Activated naive CD8-positive, alpha-beta T cell (primary cell): ENCODE measurements around the gene SLC66A2.
"Not testable (repeated sequence)": the region's sequence is repeated elsewhere in the genome, so short reads cannot be mapped to it uniquely, and the experiment has no call there.

Experiments
- H3K27ac Mint-ChIP-seq: one replicate; pipeline ENCODE4 v1.8.0; 2021; ENCODE audit warnings: mixed read lengths
- H3K27me3 Mint-ChIP-seq: one replicate; pipeline ENCODE4 v1.8.0; 2021; ENCODE audit warnings: mixed read lengths
- H3K36me3 Mint-ChIP-seq: one replicate; pipeline ENCODE4 v1.8.0; 2021; ENCODE audit warnings: mixed read lengths
- H3K4me1 Mint-ChIP-seq: one replicate; pipeline ENCODE4 v1.8.0; 2021; ENCODE audit warnings: low read depth, mixed read lengths
- H3K4me3 Mint-ChIP-seq: one replicate; pipeline ENCODE4 v1.8.0; 2021; ENCODE audit warnings: mild to moderate bottlenecking, mixed read lengths
- H3K9me3 Mint-ChIP-seq: one replicate; pipeline ENCODE4 v1.8.0; 2021; ENCODE audit warnings: low read depth, mixed read lengths

Gene SLC66A2

DNA sequence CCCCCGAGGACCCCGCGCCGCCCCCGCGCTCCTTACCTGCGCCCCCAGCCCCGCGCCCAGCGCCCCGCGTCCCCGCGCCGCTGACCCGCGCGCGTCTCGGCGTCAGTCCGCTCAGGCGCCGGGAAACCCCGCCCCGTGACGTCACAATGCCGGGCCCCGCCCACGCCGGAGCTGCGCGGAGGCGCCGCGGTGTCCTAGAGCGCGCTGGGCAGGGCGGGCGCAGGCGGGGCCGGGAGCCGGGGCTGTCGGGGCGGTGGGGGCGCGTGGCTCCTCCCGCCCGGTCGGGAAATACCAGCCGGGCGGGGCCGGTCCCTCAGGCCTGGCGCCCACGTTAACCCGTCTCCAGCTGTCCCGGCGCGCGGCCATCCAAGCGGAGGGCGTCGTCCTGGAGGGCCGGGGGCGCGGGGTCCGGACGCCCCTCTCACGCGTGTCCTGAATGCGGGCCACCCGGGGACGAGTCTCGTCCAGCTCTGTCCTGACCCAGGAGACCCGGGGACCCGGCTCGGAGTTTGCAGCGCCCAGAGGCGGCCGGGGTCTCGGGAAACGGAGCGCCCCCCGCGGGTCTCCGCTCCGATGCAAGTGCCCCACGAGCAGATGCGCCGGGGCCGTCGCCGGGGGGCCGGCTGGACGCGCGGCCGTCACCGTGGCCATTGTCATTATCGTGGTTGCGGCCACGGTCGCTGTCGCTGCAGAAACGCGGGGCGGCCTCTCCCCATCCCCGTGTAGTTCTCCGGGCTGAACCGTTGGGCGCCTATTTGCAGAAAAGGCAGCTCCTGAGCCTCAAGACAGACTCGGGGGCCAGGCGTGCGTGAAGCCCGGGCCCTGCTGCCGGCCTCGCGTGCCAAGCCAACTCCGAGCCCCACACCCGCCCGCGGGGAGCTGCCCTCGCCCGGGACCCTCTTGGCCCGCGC lies at the start of gene SLC66A2:
Gene SLC66A2, minus strand, starts transcription at position 109 of the 911 bp plus-strand sequence. CDS start 727 bp downstream, outside the sequence.
- no peaks in the 10 kb centered on the region for H3K27me3 Mint-ChIP-seq
- peaks cover 27% of the 10 kb centered on the region for H3K4me1 Mint-ChIP-seq
- H3K27ac Mint-ChIP-seq = peak within 1 kb of the TSS; percentile 68
- no peaks in the 10 kb centered on the region for H3K36me3 Mint-ChIP-seq
- peak within 1 kb of the TSS; percentile 90 for H3K4me3 Mint-ChIP-seq
- H3K9me3 Mint-ChIP-seq = no peaks in the 10 kb centered on the region

DNA sequence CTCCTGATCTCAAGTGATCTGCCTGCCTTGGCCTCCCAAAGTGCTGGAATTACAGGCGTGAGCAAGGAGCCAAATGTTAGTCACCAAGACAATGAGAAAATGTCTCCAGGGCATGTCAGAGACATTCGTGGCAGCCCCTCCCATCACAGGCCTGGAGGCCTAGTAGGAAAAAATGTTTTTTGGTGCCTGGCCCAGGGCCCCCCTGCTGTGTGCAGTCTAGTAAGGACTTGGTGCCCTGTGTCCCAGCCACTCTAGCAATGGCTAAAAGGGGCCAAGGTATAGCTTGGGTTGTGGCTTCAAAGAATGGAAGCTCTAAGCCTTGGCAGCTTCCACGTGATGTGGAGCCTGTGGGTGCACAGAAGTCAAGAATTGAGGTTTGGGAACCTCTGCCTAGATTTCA lies 49.4 kb upstream of the SLC66A2 start:
- no peaks in the 10 kb centered on the region for H3K4me1 Mint-ChIP-seq
- peaks cover 9% of the 10 kb centered on the region for H3K36me3 Mint-ChIP-seq
- H3K9me3 Mint-ChIP-seq = peaks cover 11% of the 10 kb centered on the region
- H3K27me3 Mint-ChIP-seq = no peaks in the 10 kb centered on the region
- H3K27ac Mint-ChIP-seq = no peak overlapping the region
- no peak overlapping the region for H3K4me3 Mint-ChIP-seq

DNA sequence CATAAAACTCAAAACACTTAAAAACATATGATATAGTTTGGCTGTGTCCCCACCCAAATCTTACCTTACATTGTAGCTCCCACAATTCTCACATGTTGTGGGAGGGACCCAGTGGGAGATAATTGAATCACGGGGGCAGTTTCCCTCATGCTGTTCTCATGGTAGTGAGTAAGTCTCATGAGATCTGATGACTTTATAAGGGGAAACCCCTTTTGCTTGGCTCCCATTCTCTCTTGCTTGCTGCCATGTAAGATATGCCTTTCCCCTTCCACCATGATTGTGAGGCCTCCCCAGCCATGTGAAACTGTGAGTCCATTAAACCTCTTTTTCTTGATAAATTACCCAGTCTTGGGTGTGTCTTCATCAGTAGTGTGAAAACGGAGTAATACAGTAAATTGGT lies 48.2 kb upstream of the SLC66A2 start:
- not testable (repeated sequence) for H3K27me3 Mint-ChIP-seq, H3K36me3 Mint-ChIP-seq, H3K4me3 Mint-ChIP-seq, H3K4me1 Mint-ChIP-seq
- H3K27ac Mint-ChIP-seq = peak overlapping the region; percentile 0
- peaks cover 11% of the 10 kb centered on the region for H3K9me3 Mint-ChIP-seq

DNA sequence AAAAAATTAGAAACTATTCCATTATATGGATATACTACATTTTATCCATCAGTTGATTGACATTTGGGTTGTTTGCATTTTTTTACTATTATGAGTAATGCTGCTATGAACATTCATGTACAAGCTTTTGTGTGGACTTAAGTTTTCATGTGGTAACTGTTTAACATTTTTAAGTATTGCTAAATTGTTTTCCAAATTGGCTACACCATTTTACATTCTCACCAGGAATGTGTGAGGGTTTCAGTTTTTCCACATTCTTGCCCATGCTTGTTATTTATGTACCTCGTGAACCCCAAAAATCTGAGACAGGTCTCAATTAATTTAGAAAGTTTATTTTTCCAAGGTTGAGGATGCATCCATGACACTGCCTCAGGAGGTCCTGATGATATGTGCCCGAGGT lies 40.0 kb upstream of the SLC66A2 start:
- no peak overlapping the region for H3K27ac Mint-ChIP-seq
- H3K36me3 Mint-ChIP-seq = peaks cover under 1% of the 10 kb centered on the region
- H3K27me3 Mint-ChIP-seq = no peaks in the 10 kb centered on the region
- H3K4me1 Mint-ChIP-seq = peaks cover 15% of the 10 kb centered on the region
- H3K4me3 Mint-ChIP-seq = no peak overlapping the region
- no peaks in the 10 kb centered on the region for H3K9me3 Mint-ChIP-seq

DNA sequence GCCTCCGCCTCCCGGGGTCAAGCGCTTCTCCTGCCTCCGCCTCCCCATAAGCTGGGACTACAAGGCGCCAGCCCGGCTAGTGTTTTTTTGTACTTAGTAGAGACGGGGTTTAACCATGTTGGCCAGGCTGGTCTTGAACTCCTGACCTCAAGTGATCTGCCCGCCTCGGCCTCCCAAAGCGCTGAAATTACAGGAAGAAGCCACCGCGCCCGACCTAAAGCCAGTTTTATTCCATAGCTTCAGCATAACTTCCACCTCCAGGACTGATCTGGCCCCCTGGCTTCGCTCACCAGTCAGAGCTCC lies 37.7 kb upstream of the SLC66A2 start:
- H3K36me3 Mint-ChIP-seq = peaks cover 5% of the 10 kb centered on the region

DNA sequence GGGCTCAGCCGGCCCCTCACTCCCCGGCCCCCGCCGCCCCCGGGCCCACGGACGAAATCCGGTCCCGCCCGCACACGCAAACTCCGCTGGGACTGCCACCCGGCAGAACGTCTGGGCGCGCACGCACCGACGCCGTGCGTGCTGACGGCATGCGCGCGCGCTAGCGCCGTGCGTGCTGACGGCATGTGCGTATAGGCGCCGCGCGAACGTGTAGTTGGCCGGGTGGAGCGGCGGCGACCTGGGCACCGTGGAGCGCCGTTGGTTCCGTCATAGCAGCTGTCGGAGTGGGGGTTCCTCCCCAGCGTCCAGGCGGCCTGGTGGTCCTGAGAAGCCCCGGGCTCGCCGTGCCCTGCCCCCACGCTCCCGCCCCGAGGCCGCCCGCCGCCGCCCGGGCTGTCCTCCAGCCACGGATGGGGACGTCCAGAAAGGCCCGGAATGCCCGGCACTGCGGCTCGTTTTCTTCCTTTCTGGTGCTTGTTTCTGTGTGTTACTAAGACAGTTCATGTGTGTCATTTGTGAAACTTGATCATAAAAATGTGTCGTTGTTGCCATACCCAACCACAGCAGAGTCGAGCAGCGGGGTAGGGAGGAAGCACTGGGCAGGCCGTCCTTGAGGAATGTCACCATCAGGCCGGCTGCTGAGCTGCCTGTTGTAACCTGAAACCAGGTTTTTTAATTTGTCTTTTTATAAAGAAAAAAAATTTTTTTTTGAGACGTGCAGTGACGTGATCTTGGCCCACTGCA lies 37.2 kb upstream of the SLC66A2 start, which contains the start of gene TXNL4A:
Gene TXNL4A, minus strand, starts transcription at position 113 of the 744 bp plus-strand sequence. CDS start 171 bp downstream, outside the sequence.
- Mint-ChIP-seq H3K27ac (peak within 1 kb of the TSS; percentile 98), H3K9me3 (no peaks in the 10 kb centered on the region), H3K27me3 (no peaks in the 10 kb centered on the region), H3K4me1 (peaks cover 38% of the 10 kb centered on the region), H3K4me3 (peak within 1 kb of the TSS; percentile 97), H3K36me3 (peaks cover 5% of the 10 kb centered on the region)

More for the DNA sequence above, 37.7 kb upstream of the SLC66A2 start:
- Mint-ChIP-seq H3K4me1 (peaks cover 33% of the 10 kb centered on the region), H3K9me3 (no peaks in the 10 kb centered on the region), H3K27ac (peak overlapping the region; percentile 98), H3K4me3 (peak overlapping the region; percentile 96), H3K27me3 (no peaks in the 10 kb centered on the region)

DNA sequence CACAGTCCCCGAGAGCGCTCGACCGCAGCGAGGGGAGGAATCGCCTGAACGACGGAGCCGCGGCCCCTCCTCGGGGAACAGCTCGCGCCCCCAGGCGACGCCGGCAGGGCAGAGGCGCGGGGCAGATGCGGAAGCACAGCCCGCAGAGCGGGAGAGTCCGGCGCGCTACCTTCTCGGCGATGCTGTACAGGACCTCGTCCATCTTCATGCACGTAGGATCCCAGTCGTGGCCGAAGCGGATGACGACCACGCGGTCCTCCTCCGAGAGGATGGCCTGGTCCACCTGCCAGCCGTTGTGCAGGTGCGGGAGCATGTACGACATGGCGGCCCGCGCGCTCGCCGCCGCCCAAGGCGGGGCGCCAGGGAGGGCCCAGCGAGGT lies 36.6 kb upstream of the SLC66A2 start:
- Mint-ChIP-seq H3K4me3 (peak overlapping the region; percentile 97), H3K4me1 (peaks cover 44% of the 10 kb centered on the region), H3K27ac (peak overlapping the region; percentile 92), H3K27me3 (no peaks in the 10 kb centered on the region), H3K36me3 (peaks cover 5% of the 10 kb centered on the region), H3K9me3 (no peaks in the 10 kb centered on the region)

DNA sequence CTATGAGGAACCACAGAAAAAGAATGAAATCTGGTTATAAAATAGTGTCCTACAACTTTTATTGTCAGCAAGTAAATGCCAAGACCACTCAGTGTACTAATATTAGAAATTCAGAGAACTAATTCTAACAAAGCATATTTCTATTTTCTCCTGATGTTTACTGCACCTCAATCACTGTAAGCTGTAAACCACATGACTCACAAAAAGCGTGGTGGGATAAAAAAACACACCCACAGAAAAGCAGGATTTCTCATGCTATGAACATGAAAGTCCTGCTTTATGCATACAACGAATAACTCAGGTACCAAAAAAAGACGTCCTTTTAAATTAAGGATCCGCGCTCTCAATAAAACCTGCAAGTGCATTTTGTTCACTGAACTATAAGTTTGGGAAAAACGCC lies 36.1 kb upstream of the SLC66A2 start:
- peaks cover 5% of the 10 kb centered on the region for H3K36me3 Mint-ChIP-seq
- H3K4me1 Mint-ChIP-seq = peaks cover 49% of the 10 kb centered on the region
- H3K27me3 Mint-ChIP-seq = no peaks in the 10 kb centered on the region
- peak overlapping the region; percentile 92 for H3K27ac Mint-ChIP-seq
- H3K4me3 Mint-ChIP-seq = peak overlapping the region; percentile 97
- H3K9me3 Mint-ChIP-seq = no peaks in the 10 kb centered on the region

DNA sequence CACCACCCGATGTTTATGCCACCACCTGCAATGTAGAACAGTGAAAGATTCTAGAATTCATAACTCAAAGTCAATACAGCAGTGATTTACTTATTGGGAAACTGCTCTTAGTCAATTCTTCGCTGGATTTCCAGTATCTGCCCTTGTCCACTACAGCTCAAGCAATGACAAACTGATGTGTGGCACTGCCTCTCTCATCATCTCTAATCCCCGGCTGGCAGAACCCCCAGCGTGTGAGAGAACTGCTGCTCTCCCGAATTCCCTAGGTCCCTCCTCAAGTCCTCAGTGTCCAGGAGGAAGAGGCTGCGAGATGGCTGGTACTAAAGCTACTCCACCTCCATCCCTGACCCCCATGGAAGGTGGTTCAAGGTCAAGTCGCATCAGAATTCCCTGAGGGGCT lies 35.3 kb upstream of the SLC66A2 start:
- H3K4me3 Mint-ChIP-seq = peak overlapping the region; percentile 97
- H3K27me3 Mint-ChIP-seq = no peaks in the 10 kb centered on the region
- peaks cover 5% of the 10 kb centered on the region for H3K36me3 Mint-ChIP-seq
- H3K4me1 Mint-ChIP-seq = peaks cover 57% of the 10 kb centered on the region
- no peaks in the 10 kb centered on the region for H3K9me3 Mint-ChIP-seq
- peak overlapping the region; percentile 92 for H3K27ac Mint-ChIP-seq

DNA sequence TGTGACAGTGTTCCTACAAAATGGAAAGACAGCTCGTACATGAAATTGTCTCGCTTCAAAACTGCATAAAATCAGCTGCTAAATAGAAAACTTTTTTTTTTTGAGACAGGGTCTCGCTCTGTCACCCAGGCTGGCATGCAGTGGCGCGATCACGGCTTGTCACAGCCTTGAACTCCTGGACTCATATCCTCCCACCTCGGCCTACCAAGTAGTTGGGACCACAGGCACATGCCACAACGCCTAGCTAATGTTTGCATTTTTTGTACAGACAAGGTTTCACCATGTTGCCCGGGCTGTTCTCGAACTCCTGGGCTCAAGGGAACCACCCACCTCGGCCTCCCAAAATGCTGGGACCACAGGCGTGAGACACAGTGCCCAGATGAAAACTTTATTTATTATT lies 33.7 kb upstream of the SLC66A2 start:
- Mint-ChIP-seq H3K4me3 (peak overlapping the region; percentile 72), H3K9me3 (no peaks in the 10 kb centered on the region), H3K36me3 (peaks cover 5% of the 10 kb centered on the region), H3K4me1 (peaks cover 67% of the 10 kb centered on the region), H3K27me3 (no peaks in the 10 kb centered on the region), H3K27ac (peak overlapping the region; percentile 75)

DNA sequence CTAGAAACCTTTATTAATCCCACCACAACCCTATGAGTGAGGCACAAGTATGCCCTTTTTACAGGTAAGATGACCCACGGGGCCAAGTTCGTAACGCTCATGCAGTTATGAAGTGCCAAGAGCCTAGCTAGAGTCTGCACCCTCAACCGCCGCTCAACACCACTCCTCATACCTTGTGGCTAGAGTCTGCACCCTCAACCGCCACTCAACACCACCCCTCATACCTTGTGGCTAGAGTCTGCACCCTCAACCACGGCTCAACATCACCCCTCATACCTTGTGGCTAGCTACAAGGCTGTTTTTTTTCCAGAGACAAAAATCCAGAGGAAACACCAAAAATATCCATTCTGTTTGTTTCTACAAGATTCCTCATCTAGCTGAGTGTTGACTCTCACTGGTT lies 32.3 kb upstream of the SLC66A2 start:
- H3K27ac Mint-ChIP-seq = peak overlapping the region; percentile 81
- peak overlapping the region; percentile 75 for H3K4me3 Mint-ChIP-seq
- H3K9me3 Mint-ChIP-seq = no peaks in the 10 kb centered on the region
- H3K4me1 Mint-ChIP-seq = peaks cover 75% of the 10 kb centered on the region
- peaks cover 5% of the 10 kb centered on the region for H3K36me3 Mint-ChIP-seq
- no peaks in the 10 kb centered on the region for H3K27me3 Mint-ChIP-seq

DNA sequence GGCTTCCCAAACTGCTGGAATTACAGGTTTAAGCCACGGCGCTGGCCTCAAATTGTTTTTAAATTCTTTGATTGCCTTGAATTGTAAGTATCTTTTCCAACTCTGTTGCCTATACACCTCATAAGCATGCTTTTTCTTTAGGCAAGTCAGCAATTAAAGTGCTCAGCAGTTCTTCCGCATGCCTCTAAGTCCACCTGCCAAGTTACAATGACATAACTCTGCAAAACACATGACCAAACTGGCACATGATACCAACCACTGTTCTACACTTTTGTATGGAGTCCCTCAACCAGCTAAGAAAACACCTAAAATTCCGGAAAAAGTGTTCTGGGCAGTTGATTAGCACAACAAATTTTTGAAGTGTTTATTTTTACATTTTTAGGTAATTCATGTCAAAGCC lies 31.8 kb upstream of the SLC66A2 start:
- no peak overlapping the region for H3K27ac Mint-ChIP-seq
- peaks cover 75% of the 10 kb centered on the region for H3K4me1 Mint-ChIP-seq
- no peaks in the 10 kb centered on the region for H3K27me3 Mint-ChIP-seq
- peaks cover 5% of the 10 kb centered on the region for H3K36me3 Mint-ChIP-seq
- H3K4me3 Mint-ChIP-seq = peak overlapping the region; percentile 4
- no peaks in the 10 kb centered on the region for H3K9me3 Mint-ChIP-seq

DNA sequence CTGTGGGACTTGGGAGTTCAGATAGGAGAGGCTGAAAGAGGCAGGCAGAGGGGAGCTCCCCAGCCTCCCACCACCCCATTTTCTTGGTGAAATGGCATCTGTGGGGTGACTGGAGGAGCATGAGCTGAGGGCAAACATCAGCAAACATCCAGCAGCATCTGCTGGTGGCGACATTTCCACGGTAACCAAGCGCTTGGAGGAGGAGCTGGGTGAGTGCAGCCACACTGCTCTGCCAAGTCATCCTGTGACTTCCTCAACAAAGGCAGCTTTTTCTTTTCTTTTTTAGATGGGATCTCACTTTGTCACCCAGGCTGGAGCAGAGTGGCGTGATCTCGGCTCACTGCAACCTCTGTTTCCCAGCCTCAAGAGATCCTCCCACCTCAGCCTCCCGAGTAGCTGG lies 31.3 kb upstream of the SLC66A2 start:
- H3K4me3 Mint-ChIP-seq = peak overlapping the region; percentile 48
- H3K4me1 Mint-ChIP-seq = peaks cover 80% of the 10 kb centered on the region
- peaks cover 5% of the 10 kb centered on the region for H3K36me3 Mint-ChIP-seq
- no peaks in the 10 kb centered on the region for H3K27me3 Mint-ChIP-seq
- no peaks in the 10 kb centered on the region for H3K9me3 Mint-ChIP-seq
- peak overlapping the region; percentile 88 for H3K27ac Mint-ChIP-seq

DNA sequence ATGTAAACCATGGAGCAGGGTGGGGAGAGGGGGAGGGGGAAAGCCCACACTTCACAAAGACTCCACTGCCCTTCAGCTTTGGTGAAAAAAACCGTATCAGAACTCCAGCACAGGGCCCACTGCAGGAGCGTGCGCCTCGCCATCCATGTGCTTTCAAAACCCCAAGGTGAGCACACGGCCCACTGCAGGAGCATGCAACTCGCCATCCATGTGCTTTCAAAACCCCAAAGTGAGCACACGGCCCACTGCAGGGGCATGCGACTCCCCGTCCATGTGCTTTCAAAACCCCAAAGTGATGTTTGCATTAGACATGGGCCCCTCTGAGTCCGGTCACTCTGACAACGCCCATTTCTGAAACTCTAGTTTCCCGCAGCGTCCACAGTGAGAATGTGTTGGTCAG lies 29.1 kb upstream of the SLC66A2 start:
- H3K4me1 Mint-ChIP-seq = peaks cover 69% of the 10 kb centered on the region
- H3K4me3 Mint-ChIP-seq = peak overlapping the region; percentile 20
- peak overlapping the region; percentile 46 for H3K27ac Mint-ChIP-seq
- no peaks in the 10 kb centered on the region for H3K27me3 Mint-ChIP-seq
- H3K9me3 Mint-ChIP-seq = no peaks in the 10 kb centered on the region
- peaks cover 2% of the 10 kb centered on the region for H3K36me3 Mint-ChIP-seq

DNA sequence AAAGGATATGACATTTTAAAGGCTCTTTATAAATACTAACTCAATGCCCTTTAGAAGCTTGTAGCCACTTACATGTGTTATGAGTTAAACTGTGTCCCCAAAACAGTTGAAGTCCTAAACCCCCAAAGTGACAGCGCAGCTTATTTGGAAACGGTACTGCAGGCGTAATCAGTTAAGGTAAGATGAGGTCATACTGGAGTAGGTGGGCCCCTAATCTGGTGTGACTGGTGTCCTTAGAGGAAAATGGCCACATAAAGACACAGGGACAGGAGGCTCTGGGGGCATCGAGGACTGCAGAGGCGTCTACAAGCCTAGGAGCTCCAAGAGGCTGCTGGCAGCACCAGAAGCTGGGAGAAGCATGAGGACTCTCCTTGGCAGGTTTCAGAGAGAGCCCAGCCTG lies 28.4 kb upstream of the SLC66A2 start:
- Mint-ChIP-seq H3K27me3 (no peaks in the 10 kb centered on the region), H3K9me3 (no peaks in the 10 kb centered on the region), H3K4me1 (peaks cover 62% of the 10 kb centered on the region), H3K36me3 (no peaks in the 10 kb centered on the region), H3K27ac (peak overlapping the region; percentile 46), H3K4me3 (no peak overlapping the region)
